DOHH2 (cell line): ENCODE measurements around the gene STX16.

ENCODE experiments used
- H3F3A ChIP-seq: fragments of 200-600 bp; sonication (generic), shearing (Covaris generic); 2 replicates; pipeline ENCODE4 v1.6.0; 2016; ENCODE audit warnings: antibody characterized with exemption, mild to moderate bottlenecking; ENCODE audit not compliant: control insufficient read depth, insufficient read depth
- H3K27ac ChIP-seq: fragments of 200-600 bp; sonication (generic); 2 replicates; pipeline ENCODE4 v1.5.1; 2014; ENCODE audit warnings: low read depth, mild to moderate bottlenecking, low read length, moderate library complexity
- H3K27me3 ChIP-seq: fragments of 200-600 bp; sonication (generic); 2 replicates; pipeline ENCODE4 v1.6.1; 2014; ENCODE audit warnings: mild to moderate bottlenecking, low read length, mixed read lengths; ENCODE audit not compliant: control insufficient read depth
- H3K36me3 ChIP-seq: fragments of 200-600 bp; sonication (generic); 2 replicates; pipeline ENCODE4 v1.6.1; 2014; ENCODE audit warnings: mild to moderate bottlenecking, low read length, moderate library complexity, mixed read lengths; ENCODE audit not compliant: control insufficient read depth
- H3K4me1 ChIP-seq: fragments of 200-600 bp; sonication (generic); 2 replicates; pipeline ENCODE4 v1.6.1; 2014; ENCODE audit warnings: mild to moderate bottlenecking, low read length, mixed read lengths; ENCODE audit not compliant: control insufficient read depth
- H3K4me2 ChIP-seq: fragments of 200-600 bp; sonication (generic); 2 replicates; pipeline ENCODE4 v1.6.0; 2014; ENCODE audit warnings: mild to moderate bottlenecking, low read length, moderate library complexity
- H3K4me3 ChIP-seq: fragments of 200-600 bp; sonication (generic); 2 replicates; pipeline ENCODE4 v1.5.1; 2014; ENCODE audit warnings: mild to moderate bottlenecking, low read length, mixed read lengths
- H3K79me2 ChIP-seq: fragments of 200-600 bp; sonication (generic); 2 replicates; pipeline ENCODE4 v1.6.1; 2014; ENCODE audit warnings: mild to moderate bottlenecking, low read length, mixed read lengths; ENCODE audit not compliant: control insufficient read depth
- H3K9me2 ChIP-seq: fragments of 200-600 bp; sonication (generic); replicated peaks from 2 replicates; pipeline ENCODE4 v1.6.1; 2014; ENCODE audit warnings: mild to moderate bottlenecking, low read length, mixed read lengths; ENCODE audit not compliant: control insufficient read depth
- H3K9me3 ChIP-seq: fragments of 200-600 bp; sonication (generic); 2 replicates; pipeline ENCODE4 v1.6.1; 2014; ENCODE audit warnings: antibody characterized with exemption, low read length, mixed read lengths; ENCODE audit not compliant: control insufficient read depth, insufficient read depth
- H4K20me1 ChIP-seq: fragments of 200-600 bp; sonication (generic); 2 replicates; pipeline ENCODE4 v1.6.0; 2014; ENCODE audit warnings: low read depth, mild to moderate bottlenecking, antibody characterized with exemption, low read length, moderate library complexity; ENCODE audit not compliant: control insufficient read depth, insufficient read depth
- CTCF ChIP-seq: fragments of 200-600 bp; sonication (generic); IDR thresholded peaks from one replicate; pipeline ENCODE4 v1.5.1; 2014; ENCODE audit warnings: antibody characterized with exemption, mild to moderate bottlenecking, low read depth, low read length; ENCODE audit not compliant: poor library complexity, severe bottlenecking
- EZH2phosphoT487 ChIP-seq: fragments of 200-600 bp; sonication (generic); IDR thresholded peaks from 2 replicates; pipeline ENCODE4 v1.6.1; 2017; ENCODE audit warnings: borderline replicate concordance, mild to moderate bottlenecking, antibody characterized with exemption, low read length, moderate library complexity, mixed read lengths

The STX16 gene

GRCh38 chr20:58691773-58692578 lies 40.9 kb downstream of the STX16 start:
- peak overlapping the region; percentile 26; the same call in 1 of the 2 replicates for H3K4me2 ChIP-seq
- TF ChIP-seq EZH2phosphoT487 = no peak
- TF ChIP-seq CTCF = no peak

GRCh38 chr20:58692579-58693225 lies 41.6 kb downstream of the STX16 start, which contains the start of gene NPEPL1:
TSS of gene NPEPL1 (plus strand) at chr20:58692800. CDS start at chr20:58692901, 101 bp downstream.
- H3K4me2 ChIP-seq = peak within 1 kb of the TSS; percentile 55
- H3K36me3 ChIP-seq = no peaks in the 10 kb centered on the region
- H3K9me3 ChIP-seq = no peaks in the 10 kb centered on the region
- peak within 1 kb of the TSS; percentile 46 for H3K4me3 ChIP-seq
- H3F3A ChIP-seq = 0 out of 2 replicates have a peak, but pooled peaks cover 3% of the 10 kb centered on the region
- no peaks in the 10 kb centered on the region for H3K9me2 ChIP-seq
- no peak within 1 kb of the TSS for H3K27ac ChIP-seq
- H3K4me1 ChIP-seq = peaks cover 6% of the 10 kb centered on the region; the same call in 1 of the 2 replicates
- no peaks in the 10 kb centered on the region for H3K79me2 ChIP-seq
- H4K20me1 ChIP-seq = no peaks in the 10 kb centered on the region
- no peaks in the 10 kb centered on the region for H3K27me3 ChIP-seq
- TF ChIP-seq EZH2phosphoT487 (no peak), CTCF (no peak)

More at GRCh38 chr20:58691773-58692578, 40.9 kb downstream of the STX16 start:
- no peaks in the 10 kb centered on the region for H3K9me3 ChIP-seq
- H3K79me2 ChIP-seq = no peaks in the 10 kb centered on the region
- no peaks in the 10 kb centered on the region for H3K9me2 ChIP-seq
- no peak overlapping the region for H3K4me3 ChIP-seq
- no peaks in the 10 kb centered on the region for H3K36me3 ChIP-seq
- no peak overlapping the region for H3K27ac ChIP-seq
- H3K4me1 ChIP-seq = peaks cover 6% of the 10 kb centered on the region; the same call in 1 of the 2 replicates
- 0 out of 2 replicates have a peak, but pooled peaks cover 3% of the 10 kb centered on the region for H3F3A ChIP-seq
- no peaks in the 10 kb centered on the region for H3K27me3 ChIP-seq
- H4K20me1 ChIP-seq = no peaks in the 10 kb centered on the region

GRCh38 chr20:58693226-58694006 lies 42.3 kb downstream of the STX16 start:
- H3K9me2 ChIP-seq = no peaks in the 10 kb centered on the region
- H3K27me3 ChIP-seq = no peaks in the 10 kb centered on the region
- no peaks in the 10 kb centered on the region for H3K79me2 ChIP-seq
- no peaks in the 10 kb centered on the region for H4K20me1 ChIP-seq
- no peaks in the 10 kb centered on the region for H3K36me3 ChIP-seq
- H3K4me2 ChIP-seq = peak overlapping the region; percentile 55
- H3K9me3 ChIP-seq = no peaks in the 10 kb centered on the region
- H3K27ac ChIP-seq = no peak overlapping the region
- peak overlapping the region; percentile 46 for H3K4me3 ChIP-seq
- TF ChIP-seq EZH2phosphoT487 = no peak
- TF ChIP-seq CTCF = no peak
- H3K4me1 ChIP-seq = peaks cover 6% of the 10 kb centered on the region; the same call in 1 of the 2 replicates
- H3F3A ChIP-seq = 0 out of 2 replicates have a peak, but pooled peaks cover 3% of the 10 kb centered on the region
